GM18951 (cell line): ENCODE measurements around the gene PKNOX2.

Experiments used
- POLR2A ChIP-seq: IDR thresholded peaks from 4 replicates; pipeline ENCODE4 v1.6.1; 2011; ENCODE audit warnings: mild to moderate bottlenecking; ENCODE audit not compliant: insufficient read length, insufficient read depth; ENCODE audit errors: extremely low read depth
- in situ Hi-C: fragments of 300-500 bp; cut with MboI; formaldehyde crosslinking; loops from one replicate; pipeline ENCODE4 v1.12.0; 2022; ENCODE audit warnings: low sequenced_read_pairs, mixed read lengths, inconsistent platforms; ENCODE audit not compliant: unreplicated experiment

The PKNOX2 gene

GRCh38 chr11:125242141-125242775, 77.7 kb downstream of the PKNOX2 start:
- in situ Hi-C loops = no loop called here
- TF ChIP-seq POLR2A = no peak

- in situ Hi-C loops = no loop called here
- no peak for TF ChIP-seq POLR2A
Observed at GRCh38 chr11:125244166-125244565, 79.6 kb downstream of the PKNOX2 start.

- in situ Hi-C loops = no loop called here
- TF ChIP-seq POLR2A = no peak
Observed at GRCh38 chr11:125245299-125245698, 80.7 kb downstream of the PKNOX2 start.

GRCh38 chr11:125247431-125247830, 82.9 kb downstream of the PKNOX2 start:
- in situ Hi-C loops = no loop called here
- no peak for TF ChIP-seq POLR2A

GRCh38 chr11:125250318-125251213, 86.0 kb downstream of the PKNOX2 start:
- TF ChIP-seq POLR2A = no peak
- in situ Hi-C loops = no loop called here

GRCh38 chr11:125251214-125251545, 86.6 kb downstream of the PKNOX2 start:
- no peak for TF ChIP-seq POLR2A
- in situ Hi-C loops = no loop called here

GRCh38 chr11:125251956-125252355, 87.4 kb downstream of the PKNOX2 start:
- no peak for TF ChIP-seq POLR2A
- in situ Hi-C loops = no loop called here

GRCh38 chr11:125253289-125253688, 88.7 kb downstream of the PKNOX2 start:
- in situ Hi-C loops = no loop called here
- TF ChIP-seq POLR2A = no peak

GRCh38 chr11:125253795-125254525, 89.4 kb downstream of the PKNOX2 start:
- in situ Hi-C loops = no loop called here
- no peak for TF ChIP-seq POLR2A

- in situ Hi-C loops = no loop called here
- TF ChIP-seq POLR2A = no peak
Observed at GRCh38 chr11:125256541-125257189, 92.1 kb downstream of the PKNOX2 start.

- TF ChIP-seq POLR2A = no peak
- in situ Hi-C loops = no loop called here
Observed at GRCh38 chr11:125257190-125257579, 92.6 kb downstream of the PKNOX2 start.

GRCh38 chr11:125257751-125258150, 93.2 kb downstream of the PKNOX2 start:
- in situ Hi-C loops = no loop called here
- no peak for TF ChIP-seq POLR2A
